HG02588 (cell line): ENCODE data around the gene ARFIP2.
"Not testable (repeated sequence)": the region's sequence is repeated elsewhere in the genome, so short reads cannot be mapped to it uniquely, and the experiment has no call there.

Experiments used
- ATAC-seq: cut with Tn5 transposase; IDR thresholded peaks from one replicate; pipeline ENCODE4 v1.9.1; 2021; ENCODE audit warnings: mild to moderate bottlenecking, moderate library complexity; ENCODE audit not compliant: unreplicated experiment

Gene ARFIP2

GRCh38 chr11:6481012-6481923 lies at the start of gene ARFIP2, which contains the start of gene TIMM10B:
TSS of gene ARFIP2 (minus strand) at chr11:6481331. CDS start at chr11:6480421, 910 bp downstream.
TSS of gene TIMM10B (plus strand) at chr11:6481501. CDS start at chr11:6481517, 16 bp downstream.
- peak; percentile 99 for ATAC-seq

- no peak for ATAC-seq
These were observed 49.7 kb upstream of the ARFIP2 start for GRCh38 chr11:6530848-6531247.

GRCh38 chr11:6529266-6529665 lies 48.1 kb upstream of the ARFIP2 start:
- no peak for ATAC-seq

GRCh38 chr11:6526411-6527135 lies 45.4 kb upstream of the ARFIP2 start:
- no peak for ATAC-seq

- ATAC-seq, result no peak
These were observed 42.1 kb upstream of the ARFIP2 start for GRCh38 chr11:6523253-6523652.

GRCh38 chr11:6521946-6522345 lies 40.8 kb upstream of the ARFIP2 start:
- ATAC-seq, result not testable (repeated sequence)

- ATAC-seq, result no peak
These were observed 39.1 kb upstream of the ARFIP2 start for GRCh38 chr11:6520265-6520664.

GRCh38 chr11:6516865-6517264 lies 35.7 kb upstream of the ARFIP2 start:
- no peak for ATAC-seq

- no peak for ATAC-seq
These were observed 24.6 kb upstream of the ARFIP2 start for GRCh38 chr11:6505577-6506240.

- ATAC-seq, result no peak
These were observed 23.0 kb upstream of the ARFIP2 start for GRCh38 chr11:6504166-6504565.

- no peak for ATAC-seq
These were observed 21.3 kb upstream of the ARFIP2 start for GRCh38 chr11:6502382-6502781.

- ATAC-seq, result no peak
These were observed 17.4 kb upstream of the ARFIP2 start for GRCh38 chr11:6498544-6498943.

- ATAC-seq, result no peak
These were observed 17.0 kb upstream of the ARFIP2 start for GRCh38 chr11:6498121-6498520.

GRCh38 chr11:6497069-6497839 lies 16.1 kb upstream of the ARFIP2 start, which contains the start of gene DNHD1:
TSS of gene DNHD1 (plus strand) at chr11:6497280. CDS start at chr11:6498216, 936 bp downstream.
- ATAC-seq, result no peak

GRCh38 chr11:6489306-6489705 lies 8.2 kb upstream of the ARFIP2 start:
- ATAC-seq, result no peak

- ATAC-seq, result no peak
These were observed 7.7 kb upstream of the ARFIP2 start for GRCh38 chr11:6488821-6489220.

GRCh38 chr11:6488342-6488741 lies 7.2 kb upstream of the ARFIP2 start:
- ATAC-seq, result no peak

GRCh38 chr11:6486938-6487337 lies 5.8 kb upstream of the ARFIP2 start:
- no peak for ATAC-seq

- ATAC-seq, result no peak
These were observed 5.1 kb upstream of the ARFIP2 start for GRCh38 chr11:6486256-6486655.

- no peak for ATAC-seq
These were observed 4.5 kb upstream of the ARFIP2 start for GRCh38 chr11:6485661-6486060.
